Measurements from ENCODE around the gene PHC2. TPM values are rescaled to one million over a fixed set of nuclear protein-coding genes. Genes with fewer than 3 reads are reported as not detected.
"Not testable (repeated sequence)": the region's sequence is repeated elsewhere in the genome, so short reads cannot be mapped to it uniquely, and the experiment has no call there.

Gene PHC2
- total RNA-seq, 1 experiment from 2014 or later = 60.7 TPM

- DNase-seq (ENCODE audit: low spot score) = no peak
Measured at GRCh38 chr1:33314416-33314815, 116.5 kb downstream of the PHC2 start.

DNA sequence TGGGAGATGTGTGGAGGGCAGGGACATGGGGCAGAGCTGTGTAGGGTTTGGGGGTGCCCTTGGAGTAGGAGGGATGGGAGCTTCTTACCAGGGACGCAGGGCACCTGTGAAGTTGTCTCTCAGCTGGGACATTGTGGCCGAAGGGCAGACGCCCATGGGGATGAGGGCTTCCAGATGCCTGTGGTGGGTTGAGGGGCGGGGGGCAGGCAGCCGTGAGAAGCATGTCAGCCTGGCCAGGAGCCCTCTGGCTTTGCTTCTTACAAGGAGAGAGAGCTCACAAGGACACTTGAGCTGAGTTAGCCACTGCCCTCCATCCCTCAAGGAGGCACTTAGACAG, 118.5 kb downstream of the PHC2 start:
- DNase-seq (ENCODE audit: low spot score) = no peak

GRCh38 chr1:33311706-33312412, 119.0 kb downstream of the PHC2 start:
- no peak for DNase-seq (ENCODE audit: low spot score)

GRCh38 chr1:33310702-33311101, 120.2 kb downstream of the PHC2 start:
- no peak for DNase-seq (ENCODE audit: low spot score)

DNA sequence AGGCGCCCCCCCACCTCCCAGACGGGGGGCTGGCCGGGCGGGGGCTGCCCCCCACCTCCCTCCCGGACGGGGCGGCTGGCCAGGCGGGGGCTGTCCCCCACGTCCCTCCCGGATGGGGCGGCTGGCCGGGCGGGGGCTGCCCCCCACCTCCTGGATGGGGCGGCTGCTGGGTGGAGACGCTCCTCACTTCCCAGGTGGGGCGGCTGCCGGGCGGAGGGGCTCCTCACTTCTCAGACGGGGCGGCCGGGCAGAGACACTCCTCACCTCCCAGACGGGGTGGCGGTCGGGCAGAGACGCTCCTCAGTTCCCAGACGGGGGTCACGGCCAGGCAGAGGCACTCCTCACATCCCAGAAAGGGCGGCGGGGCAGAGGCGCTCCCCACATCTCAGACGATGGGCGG, 121.5 kb downstream of the PHC2 start:
- DNase-seq (ENCODE audit: low spot score) = not testable (repeated sequence)

DNA sequence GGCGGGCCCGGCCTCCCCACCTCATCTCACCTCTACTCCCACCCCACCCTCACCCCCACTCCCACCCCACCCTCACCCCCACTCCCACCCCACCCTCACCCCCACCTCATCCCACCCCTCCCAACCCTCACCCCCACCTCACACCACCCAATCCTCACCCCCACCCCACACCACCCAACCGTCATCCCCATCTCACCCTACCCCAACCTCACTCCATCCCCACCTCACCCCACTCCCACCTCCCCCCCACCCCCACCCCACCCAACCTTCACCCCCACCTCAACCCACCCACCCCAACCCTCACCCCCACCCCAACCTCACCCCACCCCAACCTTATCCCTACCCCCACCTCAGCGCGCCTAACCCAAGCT, 123.4 kb downstream of the PHC2 start:
- DNase-seq (ENCODE audit: low spot score) = no peak

DNA sequence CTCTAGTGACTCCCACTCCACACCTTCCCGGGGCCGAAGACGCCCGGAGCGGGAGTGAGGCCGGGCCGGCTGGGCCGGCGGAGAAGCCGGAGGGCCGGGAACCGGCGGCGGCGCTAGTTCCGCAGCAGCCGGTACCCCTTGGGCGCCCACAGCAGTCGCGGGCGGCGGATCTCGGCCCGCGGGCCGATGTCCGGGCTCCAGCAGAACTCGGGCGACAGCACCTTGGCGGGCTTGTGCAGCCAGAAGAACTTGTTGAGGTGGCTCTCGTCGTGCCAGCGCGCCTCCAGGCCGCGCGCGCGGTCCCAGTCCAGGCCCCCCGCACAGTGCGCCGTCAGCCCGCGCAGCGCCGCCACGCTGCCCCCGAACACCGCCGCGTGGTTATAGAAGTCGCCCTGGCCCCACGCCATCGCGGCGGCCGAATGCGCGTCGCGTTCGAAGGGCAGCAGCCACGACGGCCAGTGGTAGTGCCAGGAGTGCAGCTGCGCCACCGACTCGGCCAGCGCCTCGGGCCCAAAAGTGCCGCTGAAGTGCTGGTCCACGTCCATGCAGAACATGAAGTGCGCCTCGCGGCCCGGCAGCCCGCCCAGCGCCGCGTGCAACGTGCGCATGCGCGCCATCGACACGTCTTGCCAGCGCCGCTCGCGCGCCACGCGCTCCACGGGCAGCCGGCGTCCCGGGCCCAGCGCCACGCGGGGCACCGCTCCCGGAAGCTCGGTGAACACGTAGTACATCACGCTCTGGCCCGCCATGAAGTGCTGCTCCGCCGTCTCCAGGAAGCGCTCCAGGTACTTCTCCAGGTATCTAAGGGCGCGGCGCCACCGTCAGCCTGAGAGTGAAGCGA, 124.0 kb downstream of the PHC2 start:
- no peak for DNase-seq (ENCODE audit: low spot score)

- DNase-seq (ENCODE audit: low spot score) = no peak
Measured at GRCh38 chr1:33305816-33306652, 124.9 kb downstream of the PHC2 start.

GRCh38 chr1:33305016-33305415, 125.9 kb downstream of the PHC2 start:
- DNase-seq (ENCODE audit: low spot score) = no peak

DNA sequence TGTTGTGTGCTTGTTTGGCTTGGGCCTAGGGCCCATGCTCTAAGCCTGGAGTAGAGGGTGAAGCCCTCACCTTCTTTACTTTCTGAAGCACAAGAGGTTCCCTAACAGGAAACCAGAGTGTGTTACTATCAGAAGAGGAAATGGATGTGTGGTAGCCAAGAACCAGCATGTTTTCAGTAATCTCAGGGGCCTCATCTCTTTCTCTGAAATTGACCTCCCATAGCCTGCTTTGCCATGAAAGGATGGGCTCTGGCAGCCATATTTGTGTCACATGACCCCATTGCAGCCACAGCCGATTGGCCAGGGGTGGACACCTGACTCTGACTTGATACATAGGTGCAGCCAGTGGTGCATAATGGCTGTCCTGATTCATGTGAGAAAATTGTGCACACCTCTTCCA, 128.6 kb downstream of the PHC2 start:
- no peak for DNase-seq (ENCODE audit: low spot score)

DNA sequence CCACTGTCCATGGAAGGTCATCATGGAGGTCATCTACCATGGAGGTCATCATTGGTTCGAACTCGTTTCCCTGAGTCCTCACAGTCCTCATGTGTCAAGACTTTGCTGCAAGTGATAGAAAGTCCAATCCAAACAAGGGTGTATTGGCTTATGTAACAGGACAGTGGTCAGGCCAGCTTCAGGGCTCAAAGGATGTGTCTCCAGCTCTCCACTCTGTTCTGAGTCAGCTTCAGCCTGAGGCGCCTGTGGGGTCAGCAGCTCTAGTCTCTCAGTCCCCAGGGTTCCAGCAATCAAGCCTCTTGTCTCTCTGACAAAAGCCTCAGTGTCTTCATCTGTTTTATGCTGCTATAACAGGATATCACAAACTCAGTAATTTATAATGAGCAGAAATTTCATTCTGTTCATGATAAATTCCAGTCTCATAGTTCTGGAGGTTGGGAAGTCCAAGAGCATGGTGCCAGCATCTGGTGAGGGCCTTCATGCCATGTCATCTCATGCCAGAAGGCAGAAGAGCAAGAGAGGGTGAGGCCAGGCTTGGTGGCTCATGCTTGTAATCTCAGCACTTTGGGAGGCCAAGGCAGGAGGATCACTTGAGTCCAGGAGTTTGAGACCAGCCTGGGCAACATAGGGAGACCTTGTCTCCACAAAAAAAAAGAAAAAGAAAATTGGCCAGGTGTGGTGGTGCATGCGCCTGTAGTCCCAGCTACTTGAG, 129.5 kb downstream of the PHC2 start:
- DNase-seq (ENCODE audit: low spot score) = no peak

DNA sequence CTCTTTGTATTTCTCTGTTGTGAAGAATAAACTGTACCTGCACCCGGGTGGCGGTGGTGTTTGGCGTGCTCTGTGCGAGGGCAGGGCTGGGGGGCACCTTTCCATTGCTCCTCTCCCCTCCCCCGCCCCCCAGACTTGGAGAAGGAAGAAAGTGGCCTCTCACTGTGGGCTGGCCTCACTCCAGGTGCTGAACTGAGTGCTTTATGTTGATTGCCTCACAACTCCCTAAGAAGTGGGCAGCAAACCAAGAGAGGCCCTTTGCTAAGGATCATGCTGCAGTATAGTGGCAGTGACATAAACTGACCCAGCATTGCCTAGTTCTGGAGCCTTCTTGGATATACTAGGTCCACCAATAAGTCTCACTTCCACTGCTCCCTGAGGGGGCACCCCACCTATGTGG, 130.2 kb downstream of the PHC2 start:
- peak; percentile 67 for DNase-seq (ENCODE audit: low spot score)

DNA sequence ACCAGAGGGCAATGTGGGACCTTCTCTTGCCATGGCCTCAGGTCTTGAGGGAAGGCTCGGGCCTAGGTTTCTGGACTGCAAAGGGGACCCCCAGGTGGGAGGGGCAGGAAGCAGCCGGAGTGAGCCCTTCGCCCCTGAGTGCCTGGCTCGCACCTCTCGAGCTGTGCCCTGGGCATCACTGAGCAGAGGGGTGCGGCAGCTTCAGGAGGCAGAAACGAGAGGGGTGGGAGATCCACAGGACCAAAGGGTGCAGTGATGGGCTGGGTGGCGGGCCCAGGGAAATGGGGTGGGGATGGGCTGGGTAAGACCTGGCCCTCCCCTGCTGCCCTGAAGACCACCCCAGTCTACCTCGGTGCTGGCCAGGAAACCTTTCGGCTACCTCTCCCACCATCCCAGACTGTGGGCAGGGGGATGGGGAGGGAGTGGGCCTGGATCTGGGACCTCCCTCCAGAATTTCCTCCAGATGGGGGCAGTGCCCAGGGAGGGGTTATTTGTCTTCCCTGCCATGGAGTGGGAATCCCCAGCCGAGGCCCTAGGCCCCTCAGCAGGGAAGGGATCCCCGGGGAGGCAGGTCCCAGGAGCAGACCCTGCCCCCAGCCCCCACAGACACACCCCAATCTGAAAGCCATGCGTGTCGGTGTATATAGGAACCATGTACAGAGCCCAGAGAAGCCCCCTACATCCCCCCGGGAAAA, 131.3 kb downstream of the PHC2 start:
- no peak for DNase-seq (ENCODE audit: low spot score)

- peak; percentile 45 for DNase-seq (ENCODE audit: low spot score)
Measured at GRCh38 chr1:33298623-33299277, 132.1 kb downstream of the PHC2 start.

GRCh38 chr1:33297911-33298622, 132.8 kb downstream of the PHC2 start:
- DNase-seq (ENCODE audit: low spot score) = no peak

DNA sequence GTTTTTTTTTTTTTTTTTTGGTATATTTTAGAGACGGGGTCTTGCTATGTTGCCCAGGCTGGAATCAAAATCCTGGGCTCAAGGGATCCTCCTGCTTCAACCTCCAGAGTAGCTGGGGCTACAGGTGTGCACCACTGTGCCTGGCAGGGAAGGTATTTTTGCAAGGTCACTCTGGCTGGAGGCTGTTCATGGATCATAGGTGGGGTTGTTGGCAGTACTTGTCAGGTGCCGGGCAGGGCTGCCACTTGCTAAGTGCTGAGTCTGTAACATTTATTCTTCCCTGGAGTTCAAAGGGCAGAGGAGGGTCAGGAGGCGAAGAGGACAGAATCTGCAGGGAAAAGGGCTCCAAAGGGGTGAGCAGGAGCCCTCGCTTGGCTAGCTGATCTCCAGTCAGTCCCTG, 134.1 kb downstream of the PHC2 start:
- DNase-seq (ENCODE audit: low spot score) = no peak

GRCh38 chr1:33296082-33296458, 134.8 kb downstream of the PHC2 start:
- no peak for DNase-seq (ENCODE audit: low spot score)

- peak; percentile 71 for DNase-seq (ENCODE audit: low spot score)
Measured at GRCh38 chr1:33295450-33296081, 135.3 kb downstream of the PHC2 start.

- DNase-seq (ENCODE audit: low spot score) = no peak
Measured at GRCh38 chr1:33295023-33295422, 135.9 kb downstream of the PHC2 start.

Measured in H4 (cell line).